Measurements from ENCODE around the gene MDM2.

DNA sequence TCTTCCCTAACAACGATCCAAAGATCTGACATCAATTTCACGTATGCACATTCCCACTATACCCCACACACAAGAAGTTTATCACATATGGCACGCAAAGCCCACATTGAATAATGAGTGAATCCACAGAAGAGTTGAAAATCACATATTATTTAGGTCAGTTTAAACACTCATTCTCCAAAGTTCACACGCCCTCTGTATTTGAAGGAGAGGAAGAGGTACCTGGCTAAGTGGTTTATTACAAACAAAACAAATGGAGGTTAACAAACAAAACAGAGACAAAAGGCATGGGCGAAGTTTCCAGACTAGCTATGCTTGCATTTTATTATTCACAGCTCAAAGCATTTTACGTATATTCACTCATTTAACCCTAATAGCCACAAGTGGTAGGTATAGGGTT is 83.2 kb downstream of the MDM2 start:
- no peak for TF ChIP-seq POLR2A (IDR thresholded peaks at IDR 0.05)
- TF ChIP-seq, protein P1, sequence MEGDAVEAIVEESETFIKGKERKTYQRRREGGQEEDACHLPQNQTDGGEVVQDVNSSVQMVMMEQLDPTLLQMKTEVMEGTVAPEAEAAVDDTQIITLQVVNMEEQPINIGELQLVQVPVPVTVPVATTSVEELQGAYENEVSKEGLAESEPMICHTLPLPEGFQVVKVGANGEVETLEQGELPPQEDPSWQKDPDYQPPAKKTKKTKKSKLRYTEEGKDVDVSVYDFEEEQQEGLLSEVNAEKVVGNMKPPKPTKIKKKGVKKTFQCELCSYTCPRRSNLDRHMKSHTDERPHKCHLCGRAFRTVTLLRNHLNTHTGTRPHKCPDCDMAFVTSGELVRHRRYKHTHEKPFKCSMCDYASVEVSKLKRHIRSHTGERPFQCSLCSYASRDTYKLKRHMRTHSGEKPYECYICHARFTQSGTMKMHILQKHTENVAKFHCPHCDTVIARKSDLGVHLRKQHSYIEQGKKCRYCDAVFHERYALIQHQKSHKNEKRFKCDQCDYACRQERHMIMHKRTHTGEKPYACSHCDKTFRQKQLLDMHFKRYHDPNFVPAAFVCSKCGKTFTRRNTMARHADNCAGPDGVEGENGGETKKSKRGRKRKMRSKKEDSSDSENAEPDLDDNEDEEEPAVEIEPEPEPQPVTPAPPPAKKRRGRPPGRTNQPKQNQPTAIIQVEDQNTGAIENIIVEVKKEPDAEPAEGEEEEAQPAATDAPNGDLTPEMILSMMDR (IDR thresholded peaks at IDR 0.05) = no peak
- no peak for TF ChIP-seq POLR2AphosphoS5 (IDR thresholded peaks at IDR 0.05)
